ENCODE results near the gene IGFBP1.

DNA sequence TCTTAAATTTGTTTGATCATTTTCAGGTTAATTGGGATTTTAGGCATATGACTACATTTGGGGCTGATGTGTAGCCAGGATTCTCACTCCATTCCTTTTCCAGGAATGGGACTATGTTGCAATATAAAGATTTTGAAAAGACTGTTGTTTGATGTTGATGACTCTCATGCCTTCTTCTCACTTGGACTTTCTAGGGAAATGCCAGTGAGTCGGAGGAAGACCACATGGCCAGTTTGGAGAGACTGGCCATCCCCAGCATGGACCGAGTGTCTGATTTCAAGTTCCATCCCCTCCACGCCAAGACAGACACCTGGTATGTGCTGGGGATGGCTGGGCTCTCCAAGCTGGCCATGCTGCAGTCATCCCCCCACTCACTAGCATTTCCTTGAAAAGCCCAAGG, 27.3 kb downstream of the IGFBP1 start:
- TF ChIP-seq CTCF (IDR thresholded peaks at IDR 0.05) (no peak), POLR2A (IDR thresholded peaks at IDR 0.05) (no peak)
